GM19025 (cell line): ENCODE data around the gene ZC2HC1C.
"Not testable (repeated sequence)": the region's sequence is repeated elsewhere in the genome, so short reads cannot be mapped to it uniquely, and the experiment has no call there.

Experiments
- ATAC-seq: cut with Tn5 transposase; IDR thresholded peaks from one replicate; pipeline ENCODE4 v1.9.1; 2021; ENCODE audit warnings: mild to moderate bottlenecking, low read depth, moderate library complexity; ENCODE audit not compliant: unreplicated experiment

ZC2HC1C gene

GRCh38 chr14:75090353-75090752, 20.9 kb downstream of the ZC2HC1C start:
- no peak for ATAC-seq

- ATAC-seq, result no peak
Observed at GRCh38 chr14:75091251-75091650, 21.8 kb downstream of the ZC2HC1C start.

- no peak for ATAC-seq
Observed at GRCh38 chr14:75092698-75093097, 23.3 kb downstream of the ZC2HC1C start.

- no peak for ATAC-seq
Observed at GRCh38 chr14:75094896-75095295, 25.5 kb downstream of the ZC2HC1C start.

- no peak for ATAC-seq
Observed at GRCh38 chr14:75095690-75096089, 26.2 kb downstream of the ZC2HC1C start.

- no peak for ATAC-seq
Observed at GRCh38 chr14:75096959-75097358, 27.5 kb downstream of the ZC2HC1C start.

- ATAC-seq, result no peak
Observed at GRCh38 chr14:75098212-75098611, 28.8 kb downstream of the ZC2HC1C start.

GRCh38 chr14:75098682-75099081, 29.2 kb downstream of the ZC2HC1C start:
- no peak for ATAC-seq

GRCh38 chr14:75101491-75101890, 32.0 kb downstream of the ZC2HC1C start:
- ATAC-seq, result no peak

- ATAC-seq, result no peak
Observed at GRCh38 chr14:75107186-75107585, 37.7 kb downstream of the ZC2HC1C start.

GRCh38 chr14:75109877-75110276, 40.4 kb downstream of the ZC2HC1C start:
- no peak for ATAC-seq

GRCh38 chr14:75113932-75114539, 44.6 kb downstream of the ZC2HC1C start:
- ATAC-seq, result no peak

GRCh38 chr14:75119056-75119455, 49.6 kb downstream of the ZC2HC1C start:
- no peak for ATAC-seq

- ATAC-seq, result no peak
Observed at GRCh38 chr14:75120541-75121291, 51.3 kb downstream of the ZC2HC1C start.

GRCh38 chr14:75121552-75121951, 52.1 kb downstream of the ZC2HC1C start:
- ATAC-seq, result no peak

- no peak for ATAC-seq
Observed at GRCh38 chr14:75123991-75124390, 54.5 kb downstream of the ZC2HC1C start.

- no peak for ATAC-seq
Observed at GRCh38 chr14:75125617-75126016, 56.2 kb downstream of the ZC2HC1C start.

GRCh38 chr14:75126121-75126544, 56.7 kb downstream of the ZC2HC1C start:
- ATAC-seq, result no peak

- ATAC-seq, result peak; percentile 87
Observed at GRCh38 chr14:75126679-75127473, 57.4 kb downstream of the ZC2HC1C start, which contains the start of gene NEK9. TSS of gene NEK9 (minus strand) at chr14:75127048. CDS start at chr14:75126921, 127 bp downstream.

- not testable (repeated sequence) for ATAC-seq
Observed at GRCh38 chr14:75127474-75127820, 58.0 kb downstream of the ZC2HC1C start.

GRCh38 chr14:75127903-75128595, 58.6 kb downstream of the ZC2HC1C start:
- no peak for ATAC-seq
